ENCODE measurements around the gene LARGE1. TPM values are rescaled to one million over a fixed set of nuclear protein-coding genes. Genes with fewer than 3 reads are reported as not detected.

The LARGE1 gene
- total RNA-seq, 1 experiment from 2014 or later = 24.8 TPM

GRCh38 chr22:33803371-33804282 lies 116.6 kb downstream of the LARGE1 start:
- Histone ChIP-seq H3K4me1 (replicated peaks) (peaks cover 20% of the 10 kb centered on the region), H3K27me3 (replicated peaks) (no peaks in the 10 kb centered on the region), H3K9me3 (replicated peaks) (peaks cover 4% of the 10 kb centered on the region; the same call in 1 of the 2 replicates), H3K36me3 (peaks cover 3% of the 10 kb centered on the region), H3K4me3 (no peak overlapping the region), H3K27ac (no peak overlapping the region)
- peak in 1 of 2 experiments; percentile 35 for DNase-seq (ENCODE audit: low read depth in 1 of 2, low spot score in 2 of 2)

DNA sequence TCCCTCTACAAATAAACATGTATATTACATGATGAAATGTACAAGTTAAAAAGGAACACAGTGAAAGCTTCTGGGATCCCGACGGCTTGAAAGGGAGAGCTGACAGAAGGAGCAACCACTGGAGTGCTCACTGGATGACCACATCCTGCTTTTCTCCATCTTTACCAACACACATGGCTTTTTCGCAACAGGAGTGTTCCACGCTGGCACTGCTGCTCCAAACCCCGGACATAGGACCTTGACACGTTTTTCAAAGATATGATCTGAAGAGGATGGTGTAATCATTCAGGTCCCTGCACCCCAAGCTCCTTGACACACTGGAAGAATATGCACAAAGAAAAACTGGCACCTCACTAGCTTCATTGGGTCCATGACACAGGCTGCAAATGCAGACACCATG lies 121.9 kb downstream of the LARGE1 start:
- no peaks in the 10 kb centered on the region; the same call in 1 of the 2 replicates for H3K36me3 ChIP-seq
- no peaks in the 10 kb centered on the region for H3K27me3 ChIP-seq (replicated peaks)
- no peak overlapping the region for H3K27ac ChIP-seq
- 0 out of 2 replicates have a peak, but pooled peaks cover 4% of the 10 kb centered on the region for H3K9me3 ChIP-seq (replicated peaks)
- H3K4me3 ChIP-seq = no peak overlapping the region
- DNase-seq (ENCODE audit: low read depth in 1 of 2, low spot score in 2 of 2) = no peak
- H3K4me1 ChIP-seq (replicated peaks) = peaks cover 4% of the 10 kb centered on the region

- no peak for DNase-seq (ENCODE audit: low read depth in 1 of 2, low spot score in 2 of 2)
Observed at GRCh38 chr22:33796494-33796893, 123.8 kb downstream of the LARGE1 start.

GRCh38 chr22:33793475-33793874 lies 126.8 kb downstream of the LARGE1 start:
- H3K4me1 ChIP-seq (replicated peaks) = no peaks in the 10 kb centered on the region
- H3K4me3 ChIP-seq = no peak overlapping the region
- peaks cover 3% of the 10 kb centered on the region; the same call in 1 of the 2 replicates for H3K9me3 ChIP-seq (replicated peaks)
- no peak overlapping the region for H3K27ac ChIP-seq
- no peaks in the 10 kb centered on the region for H3K27me3 ChIP-seq (replicated peaks)
- no peak for DNase-seq (ENCODE audit: low read depth in 1 of 2, low spot score in 2 of 2)
- no peaks in the 10 kb centered on the region for H3K36me3 ChIP-seq

More at GRCh38 chr22:33796494-33796893, 123.8 kb downstream of the LARGE1 start:
- H3K4me3 ChIP-seq = no peak overlapping the region
- H3K9me3 ChIP-seq (replicated peaks) = no peaks in the 10 kb centered on the region
- no peak overlapping the region for H3K27ac ChIP-seq
- H3K36me3 ChIP-seq = no peaks in the 10 kb centered on the region; the same call in 1 of the 2 replicates
- no peaks in the 10 kb centered on the region for H3K4me1 ChIP-seq (replicated peaks)
- H3K27me3 ChIP-seq (replicated peaks) = no peaks in the 10 kb centered on the region

DNA sequence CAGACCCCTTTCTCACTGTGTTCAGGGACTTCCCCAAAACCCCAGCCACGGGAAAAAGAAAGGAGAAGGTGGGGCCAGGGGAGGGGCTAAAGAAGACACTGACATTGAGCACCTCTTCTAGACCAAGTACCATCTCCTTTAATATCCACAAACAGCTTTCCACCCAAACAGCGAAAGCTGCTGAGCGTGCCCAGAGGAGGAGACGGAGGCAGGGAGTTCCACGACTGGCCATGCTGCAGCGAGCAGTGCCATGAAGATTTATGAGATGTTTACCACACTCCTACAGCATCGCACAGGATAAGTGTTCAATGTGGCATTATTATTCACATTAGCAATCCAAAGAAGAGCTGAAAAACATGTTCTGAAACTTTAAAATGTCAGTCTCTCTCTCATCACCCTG lies 127.4 kb downstream of the LARGE1 start:
- no peak overlapping the region for H3K4me3 ChIP-seq
- H3K9me3 ChIP-seq (replicated peaks) = peaks cover 8% of the 10 kb centered on the region; the same call in 1 of the 2 replicates
- H3K4me1 ChIP-seq (replicated peaks) = no peaks in the 10 kb centered on the region
- H3K27me3 ChIP-seq (replicated peaks) = no peaks in the 10 kb centered on the region
- H3K36me3 ChIP-seq = peaks cover 2% of the 10 kb centered on the region; the same call in 1 of the 2 replicates
- DNase-seq (ENCODE audit: low read depth in 1 of 2, low spot score in 2 of 2) = no peak
- no peak overlapping the region for H3K27ac ChIP-seq

DNA sequence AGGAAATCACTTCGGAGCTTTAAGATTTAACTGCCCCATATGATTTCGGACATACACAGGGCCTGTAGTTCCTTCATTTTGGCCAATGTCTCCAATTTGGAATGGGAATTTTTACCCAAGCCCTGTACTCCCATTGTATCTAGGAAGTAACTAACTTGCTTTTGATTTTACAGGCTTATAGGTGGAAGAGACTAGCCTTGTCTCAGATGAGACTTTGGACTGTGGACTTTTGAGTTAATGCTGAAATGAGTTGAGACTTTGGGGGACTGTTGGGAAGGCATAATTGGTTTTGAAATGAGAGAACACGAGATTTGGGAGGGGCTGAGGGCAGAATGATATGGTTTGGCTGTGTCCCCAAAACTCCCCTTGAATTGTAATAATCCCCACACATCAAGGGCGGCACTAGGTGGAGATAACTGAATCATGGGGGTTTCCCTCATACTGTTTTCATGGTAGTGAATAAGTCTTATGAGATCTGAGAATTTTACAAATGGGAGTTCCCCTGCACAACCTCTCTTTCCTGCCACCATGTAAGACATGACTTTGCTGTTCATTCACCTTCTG lies 130.5 kb downstream of the LARGE1 start:
- Histone ChIP-seq H3K36me3 (peaks cover 2% of the 10 kb centered on the region; the same call in 1 of the 2 replicates), H3K27ac (no peak overlapping the region), H3K4me1 (replicated peaks) (peaks cover 9% of the 10 kb centered on the region), H3K4me3 (no peak overlapping the region), H3K27me3 (replicated peaks) (no peaks in the 10 kb centered on the region), H3K9me3 (replicated peaks) (peaks cover 8% of the 10 kb centered on the region; the same call in 1 of the 2 replicates)
- DNase-seq (ENCODE audit: low read depth in 1 of 2, low spot score in 2 of 2) = no peak

- no peak overlapping the region for H3K27ac ChIP-seq
- DNase-seq (ENCODE audit: low read depth in 1 of 2, low spot score in 2 of 2) = no peak
- peaks cover 9% of the 10 kb centered on the region for H3K4me1 ChIP-seq (replicated peaks)
- H3K9me3 ChIP-seq (replicated peaks) = peaks cover 8% of the 10 kb centered on the region; the same call in 1 of the 2 replicates
- H3K27me3 ChIP-seq (replicated peaks) = no peaks in the 10 kb centered on the region
- peaks cover 2% of the 10 kb centered on the region; the same call in 1 of the 2 replicates for H3K36me3 ChIP-seq
- H3K4me3 ChIP-seq = no peak overlapping the region
Observed at GRCh38 chr22:33788927-33789326, 131.3 kb downstream of the LARGE1 start.

- Histone ChIP-seq H3K27ac (no peak overlapping the region), H3K4me3 (no peak overlapping the region), H3K4me1 (replicated peaks) (peaks cover 9% of the 10 kb centered on the region), H3K36me3 (peaks cover 2% of the 10 kb centered on the region; the same call in 1 of the 2 replicates), H3K27me3 (replicated peaks) (no peaks in the 10 kb centered on the region), H3K9me3 (replicated peaks) (peaks cover 8% of the 10 kb centered on the region; the same call in 1 of the 2 replicates)
- DNase-seq (ENCODE audit: low read depth in 1 of 2, low spot score in 2 of 2) = no peak
Observed at GRCh38 chr22:33787645-33788456, 132.4 kb downstream of the LARGE1 start.

DNA sequence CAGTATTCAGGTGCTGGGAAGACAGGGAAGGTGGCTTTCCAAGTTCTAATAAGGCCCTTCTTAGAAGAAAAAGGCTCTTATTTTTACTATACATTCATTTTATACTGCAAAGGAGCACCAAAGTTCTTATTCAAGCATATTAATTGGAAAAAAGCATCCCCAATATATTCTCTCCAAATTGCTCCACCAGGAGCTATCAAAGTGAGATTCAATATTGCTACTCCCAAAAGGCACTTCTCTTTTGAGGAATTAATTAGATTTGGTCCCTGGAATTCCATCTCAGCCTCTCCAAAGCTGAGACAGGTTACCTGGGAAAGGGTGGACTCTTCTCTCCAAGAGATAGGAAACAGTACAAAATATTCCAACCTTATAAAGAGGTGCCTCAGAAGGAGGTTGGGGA lies 134.1 kb downstream of the LARGE1 start:
- Histone ChIP-seq H3K27ac (0 out of 2 replicates have a peak overlapping the region, but pooled peaks have one; percentile 15), H3K27me3 (replicated peaks) (no peaks in the 10 kb centered on the region), H3K36me3 (peaks cover 2% of the 10 kb centered on the region; the same call in 1 of the 2 replicates), H3K4me3 (no peak overlapping the region), H3K9me3 (replicated peaks) (peaks cover 8% of the 10 kb centered on the region; the same call in 1 of the 2 replicates), H3K4me1 (replicated peaks) (peaks cover 9% of the 10 kb centered on the region)
- DNase-seq (ENCODE audit: low read depth in 1 of 2, low spot score in 2 of 2) = no peak

GRCh38 chr22:33785283-33785968 lies 134.8 kb downstream of the LARGE1 start:
- DNase-seq (ENCODE audit: low read depth in 1 of 2, low spot score in 2 of 2) = peak; percentile 45 to 60
- Histone ChIP-seq H3K27me3 (replicated peaks) (no peaks in the 10 kb centered on the region), H3K4me3 (no peak overlapping the region), H3K27ac (peak overlapping the region; percentile 15; the same call in 1 of the 2 replicates), H3K9me3 (replicated peaks) (peaks cover 6% of the 10 kb centered on the region; the same call in 1 of the 2 replicates), H3K36me3 (peaks cover 2% of the 10 kb centered on the region; the same call in 1 of the 2 replicates), H3K4me1 (replicated peaks) (peaks cover 9% of the 10 kb centered on the region)

DNA sequence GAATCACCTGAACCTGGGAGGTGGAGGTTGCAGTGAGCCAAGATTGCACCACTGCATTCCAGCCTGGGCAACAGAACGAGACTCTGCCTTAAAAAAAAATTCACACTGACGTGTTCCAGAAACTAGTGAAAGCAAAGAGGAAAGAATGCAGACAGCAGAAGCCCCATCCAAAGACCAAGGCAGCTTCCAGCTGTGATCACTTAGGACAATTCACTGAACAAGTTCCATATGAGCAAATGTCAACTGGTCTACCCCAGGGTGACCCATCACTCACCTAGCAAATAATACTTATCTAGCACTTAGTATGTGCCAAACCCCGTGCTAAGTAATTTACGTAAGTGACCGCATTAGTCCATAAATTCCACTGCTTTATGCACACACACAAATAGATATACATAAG lies 138.9 kb downstream of the LARGE1 start:
- Histone ChIP-seq H3K9me3 (replicated peaks) (no peaks in the 10 kb centered on the region), H3K27ac (no peak overlapping the region), H3K4me1 (replicated peaks) (peaks cover 9% of the 10 kb centered on the region), H3K36me3 (no peaks in the 10 kb centered on the region), H3K27me3 (replicated peaks) (no peaks in the 10 kb centered on the region), H3K4me3 (no peak overlapping the region)
- DNase-seq (ENCODE audit: low read depth in 1 of 2, low spot score in 2 of 2) = no peak

GRCh38 chr22:33780531-33781136 lies 139.6 kb downstream of the LARGE1 start:
- Histone ChIP-seq H3K36me3 (no peaks in the 10 kb centered on the region), H3K4me1 (replicated peaks) (peaks cover 5% of the 10 kb centered on the region), H3K27ac (no peak overlapping the region), H3K4me3 (no peak overlapping the region), H3K9me3 (replicated peaks) (no peaks in the 10 kb centered on the region), H3K27me3 (replicated peaks) (no peaks in the 10 kb centered on the region)
- DNase-seq (ENCODE audit: low read depth in 1 of 2, low spot score in 2 of 2) = no peak

All from SJSA1 (cell line).